Occipital lobe (tissue), 2 donors: ENCODE data around the gene EPB41L4A. TPM values are rescaled to one million over a fixed set of nuclear protein-coding genes. Genes with fewer than 3 reads are reported as not detected.
A peak's percentile ranks its signal among the peaks of the same experiment; 100 is the strongest.
"Not testable (repeated sequence)": the region's sequence is repeated elsewhere in the genome, so short reads cannot be mapped to it uniquely, and the experiment has no call there.

Experiments used
- DNase-seq: peaks from one replicate; lab custom pipeline; 2025; lab: John Stamatoyannopoulos, UW
- total RNA-seq: library from RNA; depleted of rRNA; stranded (reverse); fragments of >200 nt; gene quantifications from one replicate; pipeline ENCODE4 v1.2.3, GENCODE V29; 2014

Gene EPB41L4A
- total RNA-seq, 1 donor from 2014 or later: 78.8 TPM

GRCh38 chr5:112403069-112403468, 16.0 kb downstream of the EPB41L4A start:
- DNase-seq: no peak

- DNase-seq: no peak
Observed at GRCh38 chr5:112401924-112402323, 17.2 kb downstream of the EPB41L4A start.

GRCh38 chr5:112397690-112398089, 21.4 kb downstream of the EPB41L4A start:
- no peak for DNase-seq

GRCh38 chr5:112396430-112396829, 22.6 kb downstream of the EPB41L4A start:
- no peak for DNase-seq

- DNase-seq: not testable (repeated sequence)
Observed at GRCh38 chr5:112395299-112395698, 23.8 kb downstream of the EPB41L4A start.

- peak; percentile 8 for DNase-seq
Observed at GRCh38 chr5:112390327-112390726, 28.8 kb downstream of the EPB41L4A start.

- DNase-seq: no peak
Observed at GRCh38 chr5:112388739-112389138, 30.3 kb downstream of the EPB41L4A start.

- DNase-seq: no peak
Observed at GRCh38 chr5:112388074-112388473, 31.0 kb downstream of the EPB41L4A start.

GRCh38 chr5:112386766-112387165, 32.3 kb downstream of the EPB41L4A start:
- no peak for DNase-seq

- DNase-seq: no peak
Observed at GRCh38 chr5:112385969-112386368, 33.1 kb downstream of the EPB41L4A start.

GRCh38 chr5:112385566-112385965, 33.5 kb downstream of the EPB41L4A start:
- DNase-seq: no peak

- no peak for DNase-seq
Observed at GRCh38 chr5:112384523-112384922, 34.6 kb downstream of the EPB41L4A start.

GRCh38 chr5:112382886-112383285, 36.2 kb downstream of the EPB41L4A start:
- DNase-seq: no peak

GRCh38 chr5:112381521-112381920, 37.6 kb downstream of the EPB41L4A start:
- no peak for DNase-seq

GRCh38 chr5:112379542-112380325, 39.3 kb downstream of the EPB41L4A start:
- no peak for DNase-seq

GRCh38 chr5:112374818-112375217, 44.3 kb downstream of the EPB41L4A start:
- no peak for DNase-seq

GRCh38 chr5:112374356-112374755, 44.7 kb downstream of the EPB41L4A start:
- no peak for DNase-seq

- DNase-seq: no peak
Observed at GRCh38 chr5:112373885-112374284, 45.2 kb downstream of the EPB41L4A start.

- no peak for DNase-seq
Observed at GRCh38 chr5:112372543-112372942, 46.5 kb downstream of the EPB41L4A start.

- no peak for DNase-seq
Observed at GRCh38 chr5:112371067-112371466, 48.0 kb downstream of the EPB41L4A start.

- no peak for DNase-seq
Observed at GRCh38 chr5:112367400-112367799, 51.7 kb downstream of the EPB41L4A start.

- DNase-seq: no peak
Observed at GRCh38 chr5:112366987-112367386, 52.1 kb downstream of the EPB41L4A start.

GRCh38 chr5:112360740-112361139, 58.3 kb downstream of the EPB41L4A start:
- not testable (repeated sequence) for DNase-seq
